K562 (cell line): ENCODE results near the gene ZSCAN12. TPM values are rescaled to one million over a fixed set of nuclear protein-coding genes. Genes with fewer than 3 reads are reported as not detected.

Experiments
- ATAC-seq: fragments of 200-7000 bp; cut with Tn5 transposase; 3 replicates; pipeline ENCODE4 v1.9.1; 2020; ENCODE audit warnings: moderate library complexity
- BruUV-seq: library from RNA; stranded (reverse); fragments of 400-500 nt; replicated peaks from 2 replicates; lab custom pipeline; 2021; lab: Mats Ljungman, UMichigan
- CTCF ChIA-PET: fragments of 300-600 bp; formaldehyde crosslinking; extraction: SDS; loops from one replicate; lab custom pipeline; 2021; ENCODE audit warnings: low intra/inter-chr PET ratio; lab: Yijun Ruan, JAX
- POLR2A ChIA-PET: fragments of 300-600, 350-650 bp; sonication (Branson Sonifier 250); formaldehyde crosslinking; extraction: SDS; loops from one replicate; lab custom pipeline; 2021; ENCODE audit warnings: antibody characterized with exemption, inconsistent platforms; lab: Yijun Ruan, JAX
- DNase-seq, 4 experiments: peaks; one replicate each; pipeline versions ENCODE4 v3.0.0 to v3.0.0-alpha.2; 2011 to 2018; ENCODE audit warnings: low spot score in 3 of 4, mixed read lengths in 3 of 4; ENCODE audit errors: extremely low read depth in 1 of 4
- FAIRE-seq: peaks from 2 replicates; lab custom pipeline; 2011; peaks lifted over from hg19 to GRCh38; lab: Jason Lieb, UNC
- H2AFZ ChIP-seq: 2 replicates; pipeline ENCODE4 v1.6.0; 2011; ENCODE audit warnings: low read depth, low read length, control low read depth, inconsistent platforms
- H3K27ac ChIP-seq: fragments of 200-600 bp; 3 replicates; pipeline ENCODE4 v1.8.0; 2011; ENCODE audit warnings: low read depth, mild to moderate bottlenecking, control low read depth, inconsistent platforms, low read length, moderate library complexity, mixed read lengths; ENCODE audit errors: extremely low read depth
- H3K27me3 ChIP-seq, 2 experiments: fragments of 300-600 bp in 1 of 2; 2 replicates in 1 of 2; 3 replicates in 1 of 2; pipeline versions ENCODE4 v1.6.0 to v1.8.0; 2011; ENCODE audit warnings: inconsistent platforms in 2 of 2, low read length in 2 of 2, mild to moderate bottlenecking in 1 of 2, mixed read lengths in 1 of 2, moderate library complexity in 1 of 2; ENCODE audit not compliant: control insufficient read depth in 2 of 2, insufficient read depth in 2 of 2
- H3K36me3 ChIP-seq: fragments of 300-600 bp; 3 replicates; pipeline ENCODE4 v1.8.0; 2011; ENCODE audit warnings: mild to moderate bottlenecking, low read length, inconsistent platforms; ENCODE audit not compliant: control insufficient read depth, insufficient read depth
- H3K4me1 ChIP-seq, 2 experiments: fragments of 200-600 bp in 1 of 2; replicated peaks in 1 of 2; 2 replicates in 1 of 2; 3 replicates in 1 of 2; pipeline versions ENCODE4 v1.5.1 to v1.8.0; 2011; ENCODE audit warnings: inconsistent platforms in 2 of 2, low read length in 2 of 2, mild to moderate bottlenecking in 1 of 2, mixed read lengths in 1 of 2, moderate library complexity in 1 of 2; ENCODE audit not compliant: control insufficient read depth in 2 of 2, insufficient read depth in 2 of 2
- H3K4me2 ChIP-seq: 2 replicates; pipeline ENCODE4 v1.6.1; 2011; ENCODE audit warnings: low read length, control low read depth, inconsistent platforms, mixed read lengths; ENCODE audit not compliant: insufficient read depth
- H3K4me3 ChIP-seq: fragments of 200-600 bp; sonication (generic), shearing (Covaris generic); 2 replicates; pipeline ENCODE4 v1.5.1; 2016; ENCODE audit warnings: control low read depth, inconsistent platforms
- H3K79me2 ChIP-seq: fragments of 200-600 bp; 3 replicates; pipeline ENCODE4 v1.8.0; 2011; ENCODE audit warnings: low read length, inconsistent platforms; ENCODE audit not compliant: control insufficient read depth, insufficient read depth
- H3K9ac ChIP-seq, 2 experiments: 2 replicates each; pipeline versions ENCODE4 v1.6.0 to v1.6.1; 2011; ENCODE audit warnings: low read depth in 2 of 2, low read length in 2 of 2, control low read depth in 1 of 2, inconsistent platforms in 1 of 2, mild to moderate bottlenecking in 1 of 2, mixed read lengths in 1 of 2; ENCODE audit not compliant: insufficient read depth in 1 of 2
- H3K9me1 ChIP-seq: one replicate; pipeline ENCODE4 v1.6.0; 2011; ENCODE audit warnings: inconsistent platforms, mild to moderate bottlenecking, low read length, moderate library complexity; ENCODE audit not compliant: control insufficient read depth, insufficient read depth
- H3K9me3 ChIP-seq: replicated peaks from 2 replicates; pipeline ENCODE4 v1.5.1; 2011; ENCODE audit warnings: low read depth, low read length, inconsistent platforms; ENCODE audit not compliant: control insufficient read depth, insufficient read depth
- H4K20me1 ChIP-seq: replicated peaks from 2 replicates; pipeline ENCODE4 v1.6.1; 2011; ENCODE audit warnings: low read length, inconsistent platforms, mixed read lengths; ENCODE audit not compliant: control insufficient read depth, insufficient read depth
- ASH1L ChIP-seq: fragments of 450-650 bp; IDR thresholded peaks from 2 replicates; pipeline ENCODE4 v1.6.1; 2018; ENCODE audit warnings: borderline replicate concordance, mild to moderate bottlenecking, low read depth; ENCODE audit not compliant: partially characterized antibody
- BRF2 ChIP-seq: IDR thresholded peaks from 3 replicates; pipeline ENCODE4 v1.6.1; 2011; ENCODE audit warnings: borderline replicate concordance, mild to moderate bottlenecking; ENCODE audit not compliant: insufficient read length, insufficient read depth
- CCNT2 ChIP-seq: IDR thresholded peaks from 2 replicates; pipeline ENCODE4 v1.6.1; 2011; ENCODE audit warnings: borderline replicate concordance, low read depth, mild to moderate bottlenecking, moderate library complexity, mixed read lengths, low read length; ENCODE audit not compliant: insufficient read length; ENCODE audit errors: extremely low read depth
- ETS1 ChIP-seq: conservative IDR thresholded peaks from 2 replicates; pipeline ENCODE4 v1.6.1; 2011; ENCODE audit warnings: low read depth, mild to moderate bottlenecking, low read length; ENCODE audit not compliant: control insufficient read depth
- EWSR1 ChIP-seq: fragments of 450-650 bp; IDR thresholded peaks from 2 replicates; pipeline ENCODE4 v1.6.1; 2018; ENCODE audit warnings: borderline replicate concordance, mild to moderate bottlenecking, low read depth, moderate library complexity; ENCODE audit not compliant: partially characterized antibody
- FOXP4 ChIP-seq: sonication (generic); formaldehyde crosslinking; IDR thresholded peaks from 2 replicates; pipeline ENCODE4 v1.8.0; 2022; ENCODE audit warnings: mild to moderate bottlenecking, missing genetic modification reagents, borderline replicate concordance
- HNRNPK ChIP-seq: fragments of 200-400 bp; formaldehyde crosslinking; IDR thresholded peaks from one replicate; pipeline ENCODE4 v1.6.1; 2018; ENCODE audit warnings: mild to moderate bottlenecking, low read depth, low read length; ENCODE audit not compliant: poor library complexity, severe bottlenecking
- MAFK ChIP-seq: IDR thresholded peaks from 2 replicates; pipeline ENCODE4 v1.6.1; 2011; ENCODE audit warnings: low read length, improper control_type of control experiment
- MLX ChIP-seq, 2 experiments: fragments of 450-650 bp in 1 of 2; sonication (generic) in 1 of 2; formaldehyde crosslinking; conservative IDR thresholded peaks; 2 replicates each; pipeline versions ENCODE4 v1.4.0 to v1.8.1; 2020 to 2022; ENCODE audit warnings: mild to moderate bottlenecking in 1 of 2, missing genetic modification reagents in 1 of 2
- SAFB2 ChIP-seq: fragments of 200-400 bp; formaldehyde crosslinking; IDR thresholded peaks from 2 replicates; pipeline ENCODE4 v1.6.1; 2018; ENCODE audit warnings: borderline replicate concordance, low read length, low read depth, moderate library complexity; ENCODE audit not compliant: severe bottlenecking
- SOX6 ChIP-seq: fragments of 450-650 bp; IDR thresholded peaks from 2 replicates; pipeline ENCODE4 v1.6.1; 2014; ENCODE audit warnings: mild to moderate bottlenecking
- TAF15 ChIP-seq: fragments of 200-400 bp; formaldehyde crosslinking; IDR thresholded peaks from 2 replicates; pipeline ENCODE4 v1.6.1; 2017; ENCODE audit warnings: mild to moderate bottlenecking, low read depth, low read length, moderate library complexity
- U2AF2 ChIP-seq: fragments of 200-400 bp; formaldehyde crosslinking; optimal IDR thresholded peaks from 2 replicates; pipeline ENCODE3; 2017; ENCODE audit warnings: low read depth, mild to moderate bottlenecking, low read length
- ZFX ChIP-seq: sonication (generic); formaldehyde crosslinking; IDR thresholded peaks from 2 replicates; pipeline ENCODE4 v1.8.0; 2022; ENCODE audit warnings: mild to moderate bottlenecking, missing genetic modification reagents, moderate library complexity
- ZNF274 ChIP-seq: IDR thresholded peaks from 2 replicates; pipeline ENCODE4 v1.6.1; 2011; ENCODE audit warnings: low read depth, mild to moderate bottlenecking, low read length, moderate library complexity, borderline replicate concordance
- ZNF77 ChIP-seq: fragments of 250-450 bp; sonication (Bioruptor Pico); IDR thresholded peaks from 2 replicates; pipeline ENCODE4 v1.5.0; 2020
- ZSCAN29 ChIP-seq: fragments of 450-650 bp; IDR thresholded peaks from 2 replicates; pipeline ENCODE4 v1.6.1; 2017
- WGBS: fragments of 100-300 bp; shearing (Covaris generic); methylation state at CpG from one replicate; pipeline ENCODE4 v1.1.6; 2016; ENCODE audit warnings: low coverage, mixed read lengths; ENCODE audit not compliant: insufficient coverage; ENCODE audit errors: missing lambda C conversion rate; 5-methylcytosine and 5-hydroxymethylcytosine counted together
- in situ Hi-C: fragments of 300-500 bp; cut with MboI; formaldehyde crosslinking; loops from 4 replicates; pipeline ENCODE4 v1.15.0; 2018; ENCODE audit warnings: inconsistent platforms, mixed read lengths
- intact Hi-C: fragments of 100-400 bp; cut with micrococcal nuclease; formaldehyde crosslinking; loops from 2 replicates; pipeline ENCODE4 v1.14.2; 2022
- polyA plus RNA-seq, 8 experiments: library from polyadenylated mRNA; depleted of rRNA in 4 of 8; stranded (reverse) in 5 of 8; unstranded in 3 of 8; fragments of >200 nt; fragmentation: Nextera tagmentation in 2 of 8; fragmentation: Illumina TruSeq in 1 of 8; extraction: Ambion mirVana in 2 of 8; extraction: Trizol in 1 of 8; gene quantifications; 2 replicates each; pipeline versions ENCODE4 v1.2.1 to v1.2.3, GENCODE V29; 2011 to 2014; ENCODE audit warnings: inconsistent platforms in 1 of 8, missing spikeins in 1 of 8
- total RNA-seq, 7 experiments: library from RNA; depleted of rRNA in 6 of 7; stranded (reverse); fragments of >200 nt in 6 of 7; fragmentation: Illumina TruSeq in 2 of 7; extraction: Trizol in 2 of 7; gene quantifications; 2 replicates each; pipeline versions ENCODE4 v1.2.1 to v1.2.3, GENCODE V29; 2011 to 2021; ENCODE audit warnings: low replicate concordance in 1 of 7

ZSCAN12 gene
- total and polyA plus RNA-seq, 9 of the 15 experiments (the other 6 are each of a cell fraction or from before 2014, with no cell fraction given): 2.5 to 19.6 (median 12.5) TPM

- TF ChIP-seq CCNT2 (no peak), ZNF77 (CRISPR knock-in tag) (no peak), MAFK (no peak), ZFX (CRISPR knock-in tag) (no peak), SOX6 (no peak), ZNF274 (no peak), ETS1 (no peak), SAFB2 (no peak), EWSR1 (no peak)
Measured at GRCh38 chr6:28442586-28442985, 43.0 kb upstream of the ZSCAN12 start (continued).

GRCh38 chr6:28436404-28436803 is 36.9 kb upstream of the ZSCAN12 start:
- no peak overlapping the region for H2AFZ ChIP-seq
- H3K79me2 ChIP-seq: no peaks in the 10 kb centered on the region
- H3K4me2 ChIP-seq: no peak overlapping the region
- WGBS: 53% methylated on average over 3 of the region's 3 CpGs
- no peaks in the 10 kb centered on the region for H3K9me3 ChIP-seq
- no peaks in the 10 kb centered on the region for H3K9me1 ChIP-seq
- intact Hi-C loops: no loop called here
- H3K27me3 ChIP-seq: no peaks in the 10 kb centered on the region
- no peaks in the 10 kb centered on the region for H3K36me3 ChIP-seq
- ATAC-seq: no peak
- no peak overlapping the region for H3K27ac ChIP-seq
- H3K4me1 ChIP-seq: no peaks in the 10 kb centered on the region; a peak in 1 of 5 replicates
- POLR2A ChIA-PET: no interaction called here
- FAIRE-seq: no peak
- in situ Hi-C loops: no loop called here
- H3K9ac ChIP-seq: no peak overlapping the region
- CTCF ChIA-PET: interaction anchor here (0.7 kb wide), 1 partner anchor 707 kb away, joined by 3 read pairs; no protein-coding TSS in a partner anchor
- DNase-seq: no peak
- no TSS peak for BruUV-seq
- H3K4me3 ChIP-seq: no peak overlapping the region
- H4K20me1 ChIP-seq: no peaks in the 10 kb centered on the region
- TF ChIP-seq U2AF2 (no peak), TAF15 (no peak), HNRNPK (no peak), FOXP4 (CRISPR knock-in tag) (no peak), BRF2 (no peak), ZSCAN29 (no peak), ASH1L (no peak), MLX (CRISPR knock-in tag; conservative IDR thresholded peaks at IDR 0.05) (no peak)
